Fibroblast of lung (primary cell): Measurements from ENCODE around the gene SPEG. TPM values are rescaled to one million over a fixed set of nuclear protein-coding genes. Genes with fewer than 3 reads are reported as not detected.
A peak's percentile ranks its signal among the peaks of the same experiment; 100 is the strongest.

ENCODE experiments used
- DNase-seq, 2 donors: peaks; one replicate each; pipeline versions ENCODE4 v3.0.0 to v3.0.0-alpha.2; 2010; ENCODE audit warnings: low read depth in 2 of 2
- H2AFZ ChIP-seq: 2 replicates; pipeline ENCODE4 v1.5.1; 2012; ENCODE audit warnings: low read length, control low read depth, inconsistent platforms
- H3K27ac ChIP-seq: 2 replicates; pipeline ENCODE4 v1.5.1; 2011; ENCODE audit warnings: low read length, control low read depth; ENCODE audit not compliant: insufficient read depth
- H3K27me3 ChIP-seq: 2 replicates; pipeline ENCODE4 v1.5.1; 2011; ENCODE audit warnings: mild to moderate bottlenecking, low read length; ENCODE audit not compliant: control insufficient read depth, insufficient read depth
- H3K36me3 ChIP-seq: 2 replicates; pipeline ENCODE4 v1.5.1; 2011; ENCODE audit warnings: low read length; ENCODE audit not compliant: control insufficient read depth, insufficient read depth
- H3K4me1 ChIP-seq: 2 replicates; pipeline ENCODE4 v1.5.1; 2011; ENCODE audit warnings: low read length; ENCODE audit not compliant: control insufficient read depth, insufficient read depth; ENCODE audit errors: extremely low read depth
- H3K4me2 ChIP-seq: 2 replicates; pipeline ENCODE4 v1.5.1; 2011; ENCODE audit warnings: low read length, control low read depth; ENCODE audit not compliant: insufficient read depth; ENCODE audit errors: extremely low read depth
- H3K4me3 ChIP-seq, 4 experiments: fragments of 200-600 bp in 1 of 4; sonication (generic) in 1 of 4; replicated peaks in 1 of 4; 2 replicates each; pipeline ENCODE4 v1.5.1; 2011 to 2016; ENCODE audit warnings: low read length in 4 of 4, low read depth in 3 of 4, mild to moderate bottlenecking in 3 of 4, control low read depth in 2 of 4, inconsistent platforms in 1 of 4, mixed read lengths in 1 of 4; ENCODE audit not compliant: insufficient read depth in 1 of 4; ENCODE audit errors: control extremely low read depth in 1 of 4
- H3K79me2 ChIP-seq: 2 replicates; pipeline ENCODE4 v1.5.1; 2012; ENCODE audit warnings: mild to moderate bottlenecking, low read length, inconsistent platforms; ENCODE audit not compliant: control insufficient read depth, insufficient read depth
- H3K9ac ChIP-seq: 2 replicates; pipeline ENCODE4 v1.5.1; 2011; ENCODE audit warnings: mild to moderate bottlenecking, low read length, control low read depth; ENCODE audit not compliant: insufficient read depth
- H3K9me3 ChIP-seq: 2 replicates; pipeline ENCODE4 v1.5.1; 2012; ENCODE audit warnings: low read depth, low read length; ENCODE audit not compliant: control insufficient read depth, insufficient read depth
- H4K20me1 ChIP-seq: 2 replicates; pipeline ENCODE4 v1.5.1; 2011; ENCODE audit warnings: low read length; ENCODE audit not compliant: control insufficient read depth, insufficient read depth; ENCODE audit errors: extremely low read depth
- EZH2 ChIP-seq: IDR thresholded peaks from 2 replicates; pipeline ENCODE4 v1.5.1; 2012; ENCODE audit warnings: low read length, control low read depth, mild to moderate bottlenecking; ENCODE audit errors: missing control alignments
- polyA plus RNA-seq, 2 donors: library from polyadenylated mRNA; depleted of rRNA in 1 of 2; stranded (reverse) in 1 of 2; unstranded in 1 of 2; fragments of >200 nt; gene quantifications; 2 replicates each; pipeline ENCODE4 v1.2.1, GENCODE V29; 2011 to 2012; ENCODE audit warnings: missing spikeins in 1 of 2
- total RNA-seq: library from RNA; depleted of rRNA; stranded (reverse); fragments of >200 nt; gene quantifications from 2 replicates; pipeline ENCODE4 v1.2.1, GENCODE V29; 2014
- TF ChIP-seq, protein P1 (sequence below), 2 donors: IDR thresholded peaks in 1 of 2; conservative IDR thresholded peaks in 1 of 2; 1 replicate in 1 of 2; 2 replicates in 1 of 2; pipeline ENCODE4 v1.5.1; 2011 to 2012; ENCODE audit warnings: low read length in 2 of 2, control low read depth in 1 of 2, inconsistent platforms in 1 of 2, low read depth in 1 of 2, mild to moderate bottlenecking in 1 of 2

Gene SPEG
- total and polyA plus RNA-seq, 2 donors (not counting 1 experiment from before 2014, with no cell fraction given) = 9.5 to 20.1 TPM

DNA sequence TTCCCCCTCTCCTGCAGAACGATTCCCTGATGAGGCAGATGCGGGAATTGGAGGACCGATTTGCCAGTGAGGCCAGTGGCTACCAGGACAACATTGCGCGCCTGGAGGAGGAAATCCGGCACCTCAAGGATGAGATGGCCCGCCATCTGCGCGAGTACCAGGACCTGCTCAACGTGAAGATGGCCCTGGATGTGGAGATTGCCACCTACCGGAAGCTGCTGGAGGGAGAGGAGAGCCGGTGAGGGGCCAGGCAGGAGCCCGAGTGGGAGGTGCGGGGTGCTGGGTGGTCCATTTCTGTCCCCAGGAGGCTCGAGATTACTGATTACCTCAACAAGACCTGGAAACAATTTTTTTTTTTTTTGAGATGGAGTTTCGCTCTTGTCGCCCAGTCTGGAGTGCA is 13.3 kb upstream of the SPEG start:
- no peak overlapping the region for H3K9ac ChIP-seq
- no peak overlapping the region for H2AFZ ChIP-seq
- H3K27me3 ChIP-seq = peaks cover 11% of the 10 kb centered on the region
- no peak overlapping the region for H3K4me2 ChIP-seq
- TF ChIP-seq, protein P1, sequence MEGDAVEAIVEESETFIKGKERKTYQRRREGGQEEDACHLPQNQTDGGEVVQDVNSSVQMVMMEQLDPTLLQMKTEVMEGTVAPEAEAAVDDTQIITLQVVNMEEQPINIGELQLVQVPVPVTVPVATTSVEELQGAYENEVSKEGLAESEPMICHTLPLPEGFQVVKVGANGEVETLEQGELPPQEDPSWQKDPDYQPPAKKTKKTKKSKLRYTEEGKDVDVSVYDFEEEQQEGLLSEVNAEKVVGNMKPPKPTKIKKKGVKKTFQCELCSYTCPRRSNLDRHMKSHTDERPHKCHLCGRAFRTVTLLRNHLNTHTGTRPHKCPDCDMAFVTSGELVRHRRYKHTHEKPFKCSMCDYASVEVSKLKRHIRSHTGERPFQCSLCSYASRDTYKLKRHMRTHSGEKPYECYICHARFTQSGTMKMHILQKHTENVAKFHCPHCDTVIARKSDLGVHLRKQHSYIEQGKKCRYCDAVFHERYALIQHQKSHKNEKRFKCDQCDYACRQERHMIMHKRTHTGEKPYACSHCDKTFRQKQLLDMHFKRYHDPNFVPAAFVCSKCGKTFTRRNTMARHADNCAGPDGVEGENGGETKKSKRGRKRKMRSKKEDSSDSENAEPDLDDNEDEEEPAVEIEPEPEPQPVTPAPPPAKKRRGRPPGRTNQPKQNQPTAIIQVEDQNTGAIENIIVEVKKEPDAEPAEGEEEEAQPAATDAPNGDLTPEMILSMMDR (conservative IDR thresholded peaks at IDR 0.05 in 1 of 2, IDR thresholded peaks at IDR 0.05 in 1 of 2; ENCODE audit: low read depth in 1 of 2, low read length in 2 of 2) = no peak
- TF ChIP-seq EZH2 = no peak
- DNase-seq = no peak
- no peak overlapping the region for H3K27ac ChIP-seq
- no peaks in the 10 kb centered on the region for H3K79me2 ChIP-seq
- no peaks in the 10 kb centered on the region for H3K9me3 ChIP-seq
- no peaks in the 10 kb centered on the region for H4K20me1 ChIP-seq
- H3K4me1 ChIP-seq = no peaks in the 10 kb centered on the region
- no peaks in the 10 kb centered on the region for H3K36me3 ChIP-seq
- no peak overlapping the region for H3K4me3 ChIP-seq

DNA sequence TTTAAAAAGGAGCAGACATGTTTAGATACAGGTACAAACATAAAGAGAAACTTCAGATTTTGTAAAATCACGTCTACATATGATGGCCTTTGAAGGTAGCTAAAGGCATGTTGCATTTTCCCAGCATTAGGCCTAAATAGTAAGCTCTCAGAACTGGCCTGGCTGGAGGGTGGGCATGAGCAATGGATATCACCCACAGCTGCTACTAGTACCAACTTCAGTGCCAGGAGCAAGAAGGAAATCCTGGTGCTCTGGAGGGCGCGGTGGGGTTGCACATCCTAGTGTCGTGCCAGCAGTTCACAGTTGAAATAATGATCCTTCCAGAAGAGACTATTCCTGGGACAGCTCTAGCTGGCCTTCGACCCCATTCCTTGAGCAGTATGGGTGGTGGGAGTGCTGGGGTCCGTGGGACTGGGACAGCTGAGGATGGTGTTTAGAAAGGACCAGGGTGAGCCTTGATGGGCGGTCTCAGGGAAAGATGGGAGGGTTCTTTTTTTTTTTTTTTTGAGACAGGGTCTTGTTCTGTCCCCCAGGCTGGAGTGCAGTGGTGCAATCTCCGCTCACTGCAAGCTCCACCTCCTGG is 11.6 kb upstream of the SPEG start:
- no peak overlapping the region for H3K27ac ChIP-seq
- H2AFZ ChIP-seq = no peak overlapping the region
- no peaks in the 10 kb centered on the region for H4K20me1 ChIP-seq
- no peaks in the 10 kb centered on the region for H3K9me3 ChIP-seq
- H3K9ac ChIP-seq = no peak overlapping the region
- no peaks in the 10 kb centered on the region for H3K4me1 ChIP-seq
- no peak for DNase-seq
- H3K4me2 ChIP-seq = no peak overlapping the region
- peaks cover 11% of the 10 kb centered on the region for H3K27me3 ChIP-seq
- no peak for TF ChIP-seq EZH2
- TF ChIP-seq, protein P1 (conservative IDR thresholded peaks at IDR 0.05 in 1 of 2, IDR thresholded peaks at IDR 0.05 in 1 of 2; ENCODE audit: low read depth in 1 of 2, low read length in 2 of 2) = no peak
- H3K36me3 ChIP-seq = no peaks in the 10 kb centered on the region
- H3K79me2 ChIP-seq = no peaks in the 10 kb centered on the region
- no peak overlapping the region for H3K4me3 ChIP-seq

DNA sequence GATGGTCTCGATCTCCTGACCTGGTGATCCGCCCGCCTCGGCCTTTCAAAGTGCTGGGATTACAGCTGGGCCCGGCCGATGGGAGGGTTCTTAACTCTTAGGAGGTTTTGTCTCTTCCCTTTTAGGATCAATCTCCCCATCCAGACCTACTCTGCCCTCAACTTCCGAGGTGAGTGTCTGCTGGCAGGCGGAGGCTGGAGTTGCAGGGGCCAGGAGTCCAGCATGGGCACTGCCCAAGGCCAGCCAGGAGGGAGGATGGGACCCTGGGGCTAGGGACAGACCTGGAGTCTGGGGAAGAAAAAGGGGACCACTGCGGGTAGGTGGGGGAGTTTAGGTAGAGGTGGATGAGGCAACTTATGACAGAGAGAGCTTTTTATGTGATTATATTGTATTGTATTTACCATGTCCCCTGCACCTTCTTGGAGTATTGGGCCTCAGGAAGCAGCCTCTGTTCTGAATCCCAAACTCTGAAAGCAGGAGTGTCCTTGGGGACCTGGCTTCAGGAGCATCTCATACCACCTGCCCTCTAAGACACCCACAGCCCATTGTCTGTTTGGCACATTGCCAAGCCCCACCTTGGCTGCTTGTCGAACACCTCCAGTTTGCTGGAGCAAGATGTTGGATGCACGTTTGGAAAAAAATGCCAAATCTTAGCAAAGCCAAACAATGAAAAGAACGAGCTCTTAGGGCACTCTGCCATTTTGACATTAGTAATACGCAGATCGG is 10.8 kb upstream of the SPEG start:
- Histone ChIP-seq H2AFZ (no peak overlapping the region), H3K27ac (peak overlapping the region; percentile 51), H3K4me2 (peak overlapping the region; percentile 5), H3K4me1 (no peaks in the 10 kb centered on the region), H3K27me3 (peaks cover 6% of the 10 kb centered on the region), H3K4me3 (no peak overlapping the region), H3K9ac (no peak overlapping the region), H3K36me3 (no peaks in the 10 kb centered on the region), H3K79me2 (no peaks in the 10 kb centered on the region), H4K20me1 (no peaks in the 10 kb centered on the region), H3K9me3 (no peaks in the 10 kb centered on the region)
- TF ChIP-seq EZH2 = no peak
- TF ChIP-seq, protein P1 (conservative IDR thresholded peaks at IDR 0.05 in 1 of 2, IDR thresholded peaks at IDR 0.05 in 1 of 2; ENCODE audit: low read depth in 1 of 2, low read length in 2 of 2) = no peak
- DNase-seq = no peak
